KBM-7 (cell line): ENCODE data around the gene BCAR3.
"Not testable (repeated sequence)": the region's sequence is repeated elsewhere in the genome, so short reads cannot be mapped to it uniquely, and the experiment has no call there.

ENCODE experiments used
- DNase-seq: peaks from one replicate; pipeline ENCODE4 v3.0.0-alpha.2; 2015
- in situ Hi-C: fragments of 300-500 bp; cut with MboI; formaldehyde crosslinking; loops from 2 replicates; pipeline ENCODE4 v1.14.3; 2020; ENCODE audit warnings: low sequenced_read_pairs, low pct_unique_long_range_greater_than_20kb, mixed read lengths

The BCAR3 gene

DNA sequence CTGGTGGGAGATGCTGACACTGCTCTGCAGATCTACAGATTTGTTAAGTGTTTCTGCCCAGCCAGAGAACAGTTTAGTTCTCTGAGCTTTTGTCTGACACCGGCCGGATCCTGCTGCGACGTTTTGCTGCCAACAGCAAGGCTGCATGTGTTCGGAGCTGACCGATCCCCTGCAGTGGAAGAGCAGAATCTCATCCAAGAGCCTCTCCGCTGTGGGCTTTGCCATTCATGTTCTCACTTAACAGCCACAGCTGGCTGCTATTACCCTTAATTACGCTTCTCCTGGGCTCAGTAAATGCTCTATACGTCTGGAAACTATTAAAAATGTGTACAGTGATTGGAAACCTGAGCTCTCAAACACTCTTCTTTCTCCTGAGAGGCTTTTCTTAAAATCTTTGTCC lies 105.3 kb downstream of the BCAR3 start:
- in situ Hi-C loops: no loop called here

DNA sequence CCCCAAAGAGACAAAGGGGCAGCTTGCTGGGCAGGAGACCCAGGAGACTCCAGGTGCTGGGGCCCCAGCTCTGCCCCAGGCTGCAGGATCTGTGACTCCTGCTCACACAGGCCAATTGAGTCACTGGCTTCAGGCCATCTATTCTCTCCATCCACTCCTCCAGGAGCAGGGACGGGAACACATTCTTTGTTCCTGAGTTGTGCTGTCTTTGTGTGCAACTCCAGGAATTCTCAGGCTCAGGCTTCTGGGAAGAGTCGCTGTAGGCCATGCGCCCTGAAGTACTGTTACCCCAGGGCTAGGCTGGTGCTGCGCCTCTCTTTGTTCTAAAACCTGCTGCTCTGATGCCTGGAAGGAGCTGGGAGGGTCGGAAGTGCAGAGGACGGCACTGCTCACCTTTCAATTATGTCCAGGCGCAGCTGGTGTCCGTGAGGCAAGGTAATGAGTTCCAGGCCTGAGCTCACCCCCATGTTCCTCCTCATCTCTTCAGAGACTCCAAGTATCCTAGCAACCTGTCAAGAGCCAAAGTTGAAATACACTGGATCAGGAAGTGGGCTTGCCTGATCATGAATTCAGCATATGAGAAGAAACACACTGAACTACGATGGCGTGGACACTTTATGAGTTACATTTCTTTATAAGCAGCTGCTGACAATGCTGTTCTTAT lies 105.9 kb downstream of the BCAR3 start:
- DNase-seq: no peak
- in situ Hi-C loops: no loop called here

More for the DNA sequence above, 105.3 kb downstream of the BCAR3 start:
- DNase-seq: no peak

DNA sequence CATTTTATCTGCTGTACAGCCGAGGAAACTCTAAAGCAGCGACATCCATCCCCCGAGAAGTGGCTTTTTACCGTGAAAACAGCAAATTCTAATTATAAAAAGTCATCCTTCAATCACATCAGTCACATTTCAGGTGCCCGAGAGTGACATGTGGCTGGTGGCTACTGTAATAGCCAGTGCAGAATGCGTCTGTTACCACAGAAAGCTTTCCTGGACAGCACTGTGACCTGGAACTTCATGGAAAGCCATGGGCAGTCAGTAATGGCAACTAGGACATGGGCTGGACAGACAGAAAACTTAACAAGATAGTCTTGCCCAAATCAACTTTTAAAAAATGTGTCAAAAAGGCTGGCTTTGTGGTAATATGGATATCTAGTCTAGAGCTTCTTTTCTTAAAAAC lies 106.6 kb downstream of the BCAR3 start:
- in situ Hi-C loops: no loop called here
- no peak for DNase-seq

DNA sequence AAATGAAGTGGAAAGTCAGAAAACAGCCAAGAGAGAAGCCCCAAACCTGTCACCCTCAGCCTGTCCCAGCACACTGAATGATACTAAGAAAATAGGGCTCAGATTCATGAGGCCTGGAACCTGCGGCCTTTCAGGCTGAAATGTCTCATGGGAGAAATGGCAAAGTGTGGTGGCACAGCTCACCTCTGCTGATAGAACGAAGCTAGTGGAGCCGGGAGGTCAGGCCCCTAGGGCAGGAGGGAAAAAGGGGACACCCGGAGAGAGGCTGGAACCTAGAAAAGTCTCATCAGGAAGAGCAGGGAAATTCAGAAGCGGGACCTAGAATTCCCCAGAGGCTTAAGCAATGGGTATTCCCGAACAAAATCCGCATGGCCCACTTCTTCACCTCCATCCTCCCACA lies 107.1 kb downstream of the BCAR3 start:
- in situ Hi-C loops: no loop called here
- DNase-seq: no peak

DNA sequence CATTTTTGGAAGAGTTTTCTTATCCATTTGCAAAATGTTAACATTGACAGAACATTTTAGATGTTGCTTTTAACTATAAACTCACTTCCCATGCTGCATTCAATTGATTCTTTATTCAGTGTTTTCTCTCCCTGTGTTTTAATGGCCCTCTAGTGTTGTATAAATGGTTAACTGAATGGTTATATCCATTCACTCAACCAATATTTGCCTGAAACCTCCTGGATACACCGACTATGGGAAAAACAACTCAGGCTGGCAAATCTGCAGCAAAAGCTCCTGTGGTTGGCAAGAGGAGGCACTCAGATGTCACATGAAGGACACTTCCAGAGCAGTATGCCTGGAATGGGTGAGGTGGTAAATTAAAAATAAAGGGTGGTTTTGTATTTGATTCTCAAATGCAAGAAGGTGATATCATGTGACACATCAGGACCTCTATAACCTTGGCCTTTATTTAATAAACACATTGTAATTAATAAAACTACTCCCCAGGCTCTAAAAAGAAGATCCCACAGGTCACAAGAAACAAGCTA lies 107.6 kb downstream of the BCAR3 start:
- in situ Hi-C loops: no loop called here
- DNase-seq: no peak

DNA sequence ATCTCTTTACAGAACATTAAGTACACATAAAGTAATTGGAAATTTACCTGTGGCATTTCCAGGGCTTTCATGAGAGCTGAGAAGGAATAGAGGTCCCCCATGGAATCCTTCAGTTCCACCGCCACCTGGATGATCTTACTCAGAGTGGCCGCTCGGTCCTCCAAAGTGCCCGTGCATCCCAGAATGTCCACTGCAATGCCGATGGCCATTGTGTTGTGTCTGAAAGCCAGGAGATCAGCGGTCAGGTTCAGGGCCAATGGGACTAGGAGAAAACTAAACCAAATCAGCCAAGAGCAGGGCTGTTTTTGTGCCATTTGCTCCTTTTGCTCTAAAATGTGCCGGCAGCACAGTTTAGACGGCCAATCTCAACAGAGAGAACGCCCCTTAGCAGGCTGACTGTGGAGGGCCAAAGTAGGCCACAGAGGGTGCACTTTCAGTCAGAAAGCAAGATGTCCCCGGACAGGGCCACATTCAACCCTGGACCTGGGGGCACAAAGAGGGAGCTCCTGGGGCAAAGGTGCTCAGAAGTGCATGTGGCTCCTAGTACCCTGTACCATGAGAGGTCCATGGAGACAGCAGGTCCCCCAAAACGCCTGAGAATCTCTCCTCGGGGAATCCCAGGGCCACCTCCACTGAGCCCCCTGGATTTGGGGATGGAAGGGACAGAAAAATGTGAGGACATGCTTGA lies 109.9 kb downstream of the BCAR3 start:
- DNase-seq: no peak
- in situ Hi-C loops: no loop called here

DNA sequence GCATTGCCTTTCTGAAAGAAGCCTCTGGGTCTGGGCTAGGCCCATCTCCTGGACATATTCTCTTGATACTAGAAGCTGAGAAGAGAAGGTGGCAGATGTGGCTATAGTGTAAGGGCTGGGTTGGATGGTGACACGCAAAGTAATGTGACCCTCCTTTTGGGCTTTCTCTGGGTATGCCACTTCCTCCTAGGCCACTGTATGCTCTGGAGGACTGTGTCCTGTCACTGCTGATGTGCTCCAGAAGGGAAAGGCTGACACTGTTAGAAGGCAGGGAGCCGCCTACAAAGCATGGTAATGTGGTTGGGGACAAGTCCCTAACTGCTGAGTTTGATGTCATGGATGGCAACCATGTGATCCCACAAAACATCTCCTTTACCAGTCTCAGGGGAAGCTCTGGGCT lies 112.1 kb downstream of the BCAR3 start:
- no peak for DNase-seq
- in situ Hi-C loops: no loop called here

DNA sequence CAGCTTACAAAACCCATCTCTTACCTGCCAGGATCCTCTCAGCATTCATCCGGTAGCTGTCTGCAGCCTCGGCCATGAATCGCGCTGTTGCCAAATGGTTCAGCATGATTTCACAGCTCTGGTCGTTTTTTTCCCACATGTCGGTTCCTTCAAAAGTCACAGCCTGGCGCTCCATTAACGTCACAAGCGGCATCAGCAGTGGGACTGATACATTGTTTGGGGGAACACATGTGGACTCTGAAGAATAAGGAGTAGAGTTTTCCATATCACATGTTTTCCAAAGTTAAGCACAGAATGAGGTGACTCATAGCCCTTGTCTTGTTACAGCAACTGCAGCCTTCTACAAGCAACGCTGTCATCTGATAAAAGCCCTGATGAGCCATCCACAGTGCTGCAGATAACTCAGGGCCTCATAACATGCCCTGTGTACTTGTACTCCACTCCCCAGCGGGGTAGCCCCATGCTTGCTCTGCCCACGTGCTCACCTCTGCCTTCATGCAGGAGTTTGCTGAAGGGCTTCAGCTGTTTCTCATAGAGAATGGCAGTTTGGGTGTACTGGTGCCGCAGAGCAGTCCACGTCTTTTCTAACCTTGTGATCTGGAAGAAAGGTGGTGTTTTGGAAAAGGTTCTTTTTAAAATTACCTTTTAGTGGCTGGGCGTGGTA lies 114.2 kb downstream of the BCAR3 start:
- in situ Hi-C loops: no loop called here
- DNase-seq: no peak

DNA sequence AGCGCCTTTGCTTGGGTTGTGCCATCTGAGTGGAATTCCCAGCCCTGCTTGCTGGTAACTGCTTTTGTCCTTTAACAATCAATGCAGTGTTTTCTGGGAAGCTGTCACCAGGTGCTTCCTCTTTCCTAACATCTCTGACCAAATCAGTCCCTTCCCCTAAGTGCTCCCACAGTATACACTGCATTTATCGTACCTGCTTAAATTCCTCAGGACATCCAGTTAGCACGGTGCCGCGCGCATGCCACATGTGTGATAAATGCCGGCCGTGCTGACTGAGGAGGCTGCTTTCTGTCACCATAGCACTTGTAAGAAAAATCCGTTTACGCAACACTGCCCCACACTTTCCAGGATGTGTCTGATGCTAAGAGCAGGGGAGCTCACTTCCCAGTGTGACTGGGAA lies 115.4 kb downstream of the BCAR3 start:
- peak; percentile 26 for DNase-seq
- in situ Hi-C loops: no loop called here

DNA sequence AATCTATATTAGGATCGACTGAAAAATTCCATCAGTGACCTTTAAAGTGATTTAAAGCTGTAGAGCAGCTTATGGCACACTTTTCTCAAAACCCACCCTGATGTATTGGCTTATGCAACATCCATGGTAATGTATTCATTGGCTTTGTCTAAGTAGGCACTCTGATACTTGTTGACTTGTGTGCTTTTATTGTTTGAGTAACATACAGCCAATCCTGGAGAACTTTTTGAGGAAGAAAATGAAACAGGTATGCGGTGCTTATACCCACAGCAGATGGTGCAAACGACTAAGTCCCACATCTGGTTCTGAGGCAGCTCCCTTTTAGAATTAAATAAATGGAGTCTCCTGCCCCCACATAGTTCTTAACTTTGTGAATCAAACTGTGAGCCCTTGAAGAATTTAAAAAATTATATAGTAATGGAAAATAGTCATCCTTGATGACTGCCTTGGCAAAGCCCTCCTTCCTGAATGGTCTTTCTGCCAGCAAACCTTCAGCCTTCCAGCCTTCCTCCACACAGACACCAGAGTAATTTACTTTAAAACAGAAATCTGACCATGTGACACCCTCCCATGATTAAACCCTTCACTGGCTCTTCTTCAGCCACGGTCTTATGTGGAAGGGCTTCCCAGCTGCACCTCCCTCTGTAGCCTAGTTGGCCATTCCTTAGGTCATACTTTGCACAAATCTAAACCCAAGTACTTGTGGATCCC lies 116.0 kb downstream of the BCAR3 start:
- in situ Hi-C loops: no loop called here
- DNase-seq: no peak

DNA sequence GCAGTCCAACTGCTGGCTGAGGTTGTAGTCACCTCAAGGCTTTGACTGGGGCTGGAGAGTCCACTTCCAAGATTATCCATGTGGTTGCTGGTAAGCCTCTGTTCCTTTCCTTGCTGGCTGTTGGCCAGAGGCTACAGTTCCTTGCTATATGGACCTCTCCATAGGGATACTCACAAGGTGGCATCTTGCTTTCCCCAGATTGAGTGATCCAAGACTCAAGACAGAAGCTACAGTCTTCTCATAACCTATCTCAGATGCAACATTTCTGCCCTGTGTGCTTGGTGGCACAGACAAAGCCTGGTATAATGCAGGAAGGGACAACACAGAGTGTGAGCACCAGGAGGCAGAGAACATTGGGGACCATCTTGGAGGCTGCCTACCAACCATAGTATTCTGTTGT lies 121.9 kb downstream of the BCAR3 start:
- in situ Hi-C loops: no loop called here
- no peak for DNase-seq

DNA sequence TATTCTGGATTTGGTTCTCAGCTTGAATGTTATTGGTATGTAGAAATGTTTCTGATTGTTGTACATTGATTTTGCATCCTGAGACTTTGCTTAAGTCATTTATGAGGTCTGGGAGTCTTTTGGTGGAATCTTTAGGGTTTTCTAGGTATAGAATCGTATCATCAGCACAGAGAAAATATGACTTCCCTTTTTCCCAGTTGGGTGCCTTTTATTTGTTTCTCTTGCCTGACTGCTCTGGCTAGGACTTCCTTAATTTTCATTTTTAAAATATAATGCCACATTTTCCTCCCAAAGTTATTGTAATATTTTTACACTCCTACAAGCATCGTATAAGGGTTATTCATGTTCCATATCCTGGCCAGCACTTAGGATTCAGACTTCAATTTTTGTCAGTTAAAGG lies 122.6 kb downstream of the BCAR3 start:
- DNase-seq: peak; percentile 78
- in situ Hi-C loops: no loop called here

DNA sequence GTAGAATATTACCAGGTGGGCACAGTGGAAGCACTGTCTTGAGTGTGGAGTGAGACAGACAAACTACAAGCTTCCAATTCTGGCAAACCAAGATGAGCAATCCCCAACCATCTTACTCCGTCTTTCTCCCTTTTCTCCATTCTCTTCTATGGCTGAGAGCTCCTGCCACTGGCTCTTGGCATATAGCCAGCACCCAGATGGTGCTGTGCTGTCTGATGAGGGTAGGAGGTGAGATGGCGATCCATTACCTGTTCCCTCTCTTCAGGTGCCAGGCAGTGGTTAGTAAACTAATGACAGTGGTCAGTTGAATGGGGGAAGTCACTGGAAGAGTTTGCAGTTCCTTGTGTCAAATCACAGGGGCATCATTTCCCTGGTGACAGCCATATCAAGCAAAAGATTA lies 125.3 kb downstream of the BCAR3 start:
- DNase-seq: no peak

DNA sequence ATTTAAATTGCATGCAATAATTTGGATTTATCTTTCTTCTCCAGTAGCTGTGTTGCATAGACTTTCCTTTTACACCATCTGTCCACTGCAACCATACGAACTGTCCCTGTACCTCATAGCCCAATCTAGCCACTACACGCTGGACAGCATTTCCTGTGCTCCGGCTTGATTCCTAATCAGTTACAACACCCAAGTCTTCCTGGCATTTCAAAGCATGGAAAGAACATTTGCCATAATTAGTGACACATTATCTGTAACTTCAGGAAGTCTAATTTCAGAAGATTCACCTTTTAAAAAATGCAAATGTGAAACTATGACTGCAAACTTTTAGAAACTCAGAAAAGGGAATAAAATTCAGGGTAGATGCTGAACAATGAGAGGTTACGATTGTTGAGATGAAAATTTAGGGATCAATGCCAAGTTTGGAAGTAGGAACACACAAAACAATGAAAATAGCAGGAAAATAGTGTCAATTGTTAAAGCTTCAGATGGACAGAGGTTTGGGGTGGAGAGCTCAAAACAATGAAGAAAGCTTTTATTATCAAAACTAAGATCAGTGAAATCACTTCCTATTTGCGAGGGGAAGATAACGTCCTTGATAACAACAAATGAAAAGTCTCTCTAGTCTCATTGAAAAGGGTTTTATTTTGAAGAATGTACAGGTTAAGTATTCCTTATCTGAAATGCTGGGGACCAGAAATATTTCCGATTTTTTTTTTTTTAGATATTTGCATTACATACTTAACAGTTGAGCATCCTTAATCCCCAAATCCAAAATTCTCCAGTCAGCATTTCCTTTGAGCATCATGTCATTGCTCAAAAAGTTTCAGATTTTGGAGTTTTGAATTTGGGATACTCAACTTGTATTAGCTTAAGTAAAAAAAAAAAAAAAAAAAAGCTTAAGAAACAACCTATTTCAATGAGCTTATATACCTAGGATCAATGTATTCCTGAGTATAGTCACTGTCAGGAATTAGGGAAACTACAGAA lies 126.5 kb downstream of the BCAR3 start:
- DNase-seq: no peak

More for the DNA sequence above, 125.3 kb downstream of the BCAR3 start:
- in situ Hi-C loops: no loop called here

DNA sequence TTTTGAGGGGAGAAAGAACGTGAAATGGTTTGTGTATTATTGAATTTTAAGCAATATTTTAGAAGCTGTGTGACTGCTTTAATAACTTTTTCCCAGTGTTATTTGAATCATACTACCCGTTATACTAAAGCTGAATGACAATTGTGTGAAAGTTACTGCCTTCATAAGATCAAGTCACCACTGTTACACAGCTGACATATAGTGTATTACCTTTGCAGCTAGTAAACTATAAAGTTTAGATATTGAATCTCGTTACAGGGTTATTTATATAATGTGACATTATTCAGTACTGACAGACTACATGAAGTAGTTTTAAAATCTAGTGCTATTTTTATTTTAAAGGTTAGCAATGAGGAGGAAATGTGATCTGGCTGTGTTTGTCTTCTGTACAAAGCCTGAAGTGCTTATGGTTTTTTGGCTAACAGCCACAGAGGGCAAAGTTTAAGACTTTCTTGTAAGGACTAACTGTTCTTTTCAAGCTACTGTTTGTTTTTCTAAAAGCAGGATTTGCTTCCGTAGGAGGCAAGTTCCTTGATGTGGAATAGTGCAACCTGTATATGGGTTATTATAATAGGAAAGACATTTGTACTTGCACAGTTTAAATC lies 127.6 kb downstream of the BCAR3 start:
- in situ Hi-C loops, DNase-seq: not testable (repeated sequence)

More for the DNA sequence above, 126.5 kb downstream of the BCAR3 start:
- in situ Hi-C loops: no loop called here

DNA sequence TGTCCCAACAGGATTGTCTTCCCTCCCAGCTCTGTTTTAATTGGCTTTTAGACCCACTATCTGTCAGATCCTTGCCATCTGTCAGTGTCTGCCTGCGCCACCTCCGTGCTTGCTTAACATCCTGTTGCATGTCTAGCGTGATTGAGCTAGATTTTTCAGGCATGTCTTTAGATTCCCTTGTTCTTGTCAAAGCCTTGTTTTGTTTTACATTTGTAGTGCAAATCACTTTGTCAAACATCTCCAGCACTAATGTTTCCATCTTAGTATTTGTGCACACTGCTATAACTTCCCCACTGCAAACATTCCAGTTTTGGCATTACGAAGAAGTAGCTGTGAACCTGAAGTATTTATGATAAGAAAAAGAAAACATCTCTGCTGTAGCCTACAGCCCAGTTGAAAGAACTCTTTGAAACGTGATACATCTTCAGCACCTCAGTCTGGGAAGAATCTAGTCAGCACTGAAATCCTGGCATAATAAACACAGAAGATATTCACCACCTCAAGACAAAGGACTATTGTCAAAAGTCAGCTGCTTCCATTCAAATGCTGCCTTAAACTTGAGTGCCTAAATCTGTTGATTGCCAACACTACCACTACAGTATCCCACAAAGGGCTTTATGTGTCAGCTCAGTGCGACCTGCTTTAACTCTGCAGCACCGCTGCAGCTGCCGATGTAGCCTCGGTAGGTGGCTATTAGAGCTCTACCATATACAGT lies 128.7 kb downstream of the BCAR3 start:
- DNase-seq: peak; percentile 69
- in situ Hi-C loops: no loop called here

DNA sequence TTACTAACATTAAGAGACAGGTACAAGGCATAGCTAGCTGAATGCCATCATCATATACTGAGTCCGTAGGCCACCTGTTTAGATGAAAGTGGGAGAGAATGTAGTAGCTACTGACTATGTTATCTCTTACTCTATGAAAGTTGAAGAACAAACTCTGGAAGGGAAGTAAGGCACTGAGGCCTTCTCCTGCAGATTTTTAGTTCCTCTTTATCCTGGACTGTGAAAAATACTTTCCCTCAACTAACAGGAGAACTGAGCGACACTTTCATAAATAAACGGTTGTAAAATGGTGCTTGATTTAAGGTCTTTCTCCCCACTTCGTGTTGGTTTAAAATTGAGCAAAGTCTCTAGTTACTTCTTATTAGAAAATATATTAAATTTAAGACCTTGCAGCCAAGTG lies 131.8 kb downstream of the BCAR3 start:
- in situ Hi-C loops: no loop called here
- peak; percentile 59 for DNase-seq

DNA sequence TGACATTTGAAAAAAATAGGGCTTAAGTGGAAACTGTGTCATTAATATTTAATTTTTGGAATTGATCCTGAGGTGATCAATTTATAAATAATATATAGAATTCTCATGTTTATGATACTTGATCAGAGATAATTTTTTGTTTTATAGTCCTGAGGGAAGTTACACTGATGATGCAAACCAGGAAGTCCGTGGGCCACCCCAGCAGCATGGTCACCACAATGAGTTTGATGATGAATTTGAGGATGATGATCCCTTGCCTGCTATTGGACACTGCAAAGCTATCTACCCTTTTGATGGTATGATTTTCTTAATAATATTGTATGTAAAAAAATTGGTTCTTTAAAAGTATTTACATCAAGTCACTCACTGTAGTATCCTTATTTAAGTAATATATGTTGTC lies 132.5 kb downstream of the BCAR3 start:
- in situ Hi-C loops: no loop called here
- DNase-seq: no peak
